PFSK-1 (cell line): Measurements from ENCODE around the gene NBEAL2.

ENCODE experiments used
- FOXP2 ChIP-seq: optimal IDR thresholded peaks from 2 replicates; pipeline ENCODE3; 2011; ENCODE audit warnings: borderline replicate concordance, control low read depth, inconsistent platforms; ENCODE audit not compliant: insufficient read depth; ENCODE audit errors: extremely low read length, extremely low read depth
- POLR2AphosphoS5 ChIP-seq: IDR thresholded peaks from 2 replicates; pipeline ENCODE4 v1.6.1; 2012; ENCODE audit warnings: low read depth, mild to moderate bottlenecking, control low read depth, low read length, moderate library complexity
- REST ChIP-seq, 2 experiments: IDR thresholded peaks; 2 replicates each; pipeline versions ENCODE4 v1.6.1 to v1.8.0; 2011 to 2012; ENCODE audit warnings: low read depth in 2 of 2, low read length in 2 of 2, control low read depth in 1 of 2, inconsistent platforms in 1 of 2, mild to moderate bottlenecking in 1 of 2, moderate library complexity in 1 of 2; ENCODE audit not compliant: insufficient read depth in 1 of 2
- SIN3A ChIP-seq: IDR thresholded peaks from 2 replicates; pipeline ENCODE4 v1.6.1; 2012; ENCODE audit warnings: mild to moderate bottlenecking, low read length, moderate library complexity, borderline replicate concordance; ENCODE audit not compliant: insufficient read depth
- TAF1 ChIP-seq: IDR thresholded peaks from 2 replicates; pipeline ENCODE4 v1.6.1; 2012; ENCODE audit warnings: low read length, control low read depth, borderline replicate concordance; ENCODE audit not compliant: insufficient read depth

Gene NBEAL2

DNA sequence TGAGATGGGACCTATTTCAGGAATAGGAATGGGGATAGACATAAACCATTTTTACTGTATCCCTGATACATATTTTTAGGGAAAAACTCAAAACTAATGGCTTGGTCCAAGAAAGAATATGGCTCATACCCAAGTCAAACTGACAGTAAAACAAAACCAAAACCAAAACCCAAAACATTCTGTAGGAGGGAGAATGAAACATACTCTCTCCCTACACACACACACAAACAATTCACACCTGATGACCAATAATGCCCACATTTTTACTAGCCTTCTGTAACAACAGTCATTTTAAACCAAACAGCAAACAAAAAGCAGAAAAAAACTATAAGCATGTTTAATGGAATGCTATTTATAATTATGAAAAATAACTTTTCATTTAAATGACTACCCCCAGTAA is 74.9 kb downstream of the NBEAL2 start:
- TF ChIP-seq FOXP2 (no peak), SIN3A (no peak), POLR2AphosphoS5 (no peak), REST (IDR thresholded peaks at IDR 0.05; ENCODE audit: insufficient read depth in 1 of 2, low read depth in 2 of 2, low read length in 2 of 2) (no peak), TAF1 (no peak)

- TF ChIP-seq TAF1, result no peak
- no peak for TF ChIP-seq REST (IDR thresholded peaks at IDR 0.05; ENCODE audit: insufficient read depth in 1 of 2, low read depth in 2 of 2, low read length in 2 of 2)
- TF ChIP-seq SIN3A, result no peak
These were observed 77.2 kb downstream of the NBEAL2 start for GRCh38 chr3:47056705-47057104.

GRCh38 chr3:47057212-47057671 is 77.8 kb downstream of the NBEAL2 start:
- TF ChIP-seq SIN3A, result no peak
- TF ChIP-seq POLR2AphosphoS5, result no peak
- no peak for TF ChIP-seq FOXP2
- TF ChIP-seq TAF1, result no peak
- no peak for TF ChIP-seq REST (IDR thresholded peaks at IDR 0.05; ENCODE audit: insufficient read depth in 1 of 2, low read depth in 2 of 2, low read length in 2 of 2)
